ENCODE results near the gene SH3PXD2A.

The SH3PXD2A gene

DNA sequence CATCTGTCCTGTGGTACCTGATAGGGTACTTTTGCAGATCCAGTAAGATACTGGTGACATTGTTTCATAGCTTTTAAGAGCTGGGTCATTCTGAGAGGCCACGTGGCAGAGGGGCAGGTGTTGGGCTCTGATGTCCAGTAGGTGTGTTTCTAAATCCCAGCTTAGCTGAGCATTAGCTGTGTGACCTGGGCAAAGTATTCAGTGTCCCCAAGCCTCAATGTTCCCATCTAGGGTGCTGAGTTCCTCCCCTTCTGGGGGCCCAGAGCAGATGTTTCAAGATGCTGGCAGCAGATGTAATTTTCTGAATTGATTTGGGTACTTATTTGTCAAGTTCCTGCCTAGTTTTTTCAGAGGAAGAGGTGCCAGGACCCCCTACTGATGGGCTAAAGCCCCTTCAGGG is 309.0 kb downstream of the SH3PXD2A start:
- H3K36me3 ChIP-seq (ENCODE audit: control insufficient read depth in 2 of 2, insufficient read depth in 1 of 2, low read length in 2 of 2) = no peaks in the 10 kb centered on the region
- no peak overlapping the region for H3K27ac ChIP-seq (ENCODE audit: extremely low read depth, low read depth, low read length)
- CTCF ChIA-PET = interaction anchor here (5.3 kb wide), 1 partner anchor 18 kb away, joined by 21 read pairs; no protein-coding TSS in a partner anchor
- H3K4me1 ChIP-seq (ENCODE audit: control insufficient read depth, insufficient read depth, low read length) = peaks cover 6% of the 10 kb centered on the region
- POLR2A ChIA-PET = no interaction called here
- no peak overlapping the region for H3K4me3 ChIP-seq (ENCODE audit: low read depth, low read length)
- no peaks in the 10 kb centered on the region for H3K9me3 ChIP-seq (ENCODE audit: control insufficient read depth, insufficient read depth, low read depth, low read length)
- TF ChIP-seq ZNF221 (tag by site-specific recombination; IDR thresholded peaks at IDR 0.05; ENCODE audit: borderline replicate concordance) (no peak), ZNF843 (tag by site-specific recombination; IDR thresholded peaks at IDR 0.05) (no peak), ZNF785 (tag by site-specific recombination; IDR thresholded peaks at IDR 0.05) (no peak), ZNF37A (tag by site-specific recombination; IDR thresholded peaks at IDR 0.05) (no peak), ZBTB7A (tag by site-specific recombination; IDR thresholded peaks at IDR 0.05; ENCODE audit: low read depth) (no peak), ZNF561 (tag by site-specific recombination; IDR thresholded peaks at IDR 0.05; ENCODE audit: borderline replicate concordance) (no peak), ZNF585B (tag by site-specific recombination; IDR thresholded peaks at IDR 0.05) (no peak), ZNF544 (tag by site-specific recombination; IDR thresholded peaks at IDR 0.05) (no peak)
- TF ChIP-seq, protein P1, sequence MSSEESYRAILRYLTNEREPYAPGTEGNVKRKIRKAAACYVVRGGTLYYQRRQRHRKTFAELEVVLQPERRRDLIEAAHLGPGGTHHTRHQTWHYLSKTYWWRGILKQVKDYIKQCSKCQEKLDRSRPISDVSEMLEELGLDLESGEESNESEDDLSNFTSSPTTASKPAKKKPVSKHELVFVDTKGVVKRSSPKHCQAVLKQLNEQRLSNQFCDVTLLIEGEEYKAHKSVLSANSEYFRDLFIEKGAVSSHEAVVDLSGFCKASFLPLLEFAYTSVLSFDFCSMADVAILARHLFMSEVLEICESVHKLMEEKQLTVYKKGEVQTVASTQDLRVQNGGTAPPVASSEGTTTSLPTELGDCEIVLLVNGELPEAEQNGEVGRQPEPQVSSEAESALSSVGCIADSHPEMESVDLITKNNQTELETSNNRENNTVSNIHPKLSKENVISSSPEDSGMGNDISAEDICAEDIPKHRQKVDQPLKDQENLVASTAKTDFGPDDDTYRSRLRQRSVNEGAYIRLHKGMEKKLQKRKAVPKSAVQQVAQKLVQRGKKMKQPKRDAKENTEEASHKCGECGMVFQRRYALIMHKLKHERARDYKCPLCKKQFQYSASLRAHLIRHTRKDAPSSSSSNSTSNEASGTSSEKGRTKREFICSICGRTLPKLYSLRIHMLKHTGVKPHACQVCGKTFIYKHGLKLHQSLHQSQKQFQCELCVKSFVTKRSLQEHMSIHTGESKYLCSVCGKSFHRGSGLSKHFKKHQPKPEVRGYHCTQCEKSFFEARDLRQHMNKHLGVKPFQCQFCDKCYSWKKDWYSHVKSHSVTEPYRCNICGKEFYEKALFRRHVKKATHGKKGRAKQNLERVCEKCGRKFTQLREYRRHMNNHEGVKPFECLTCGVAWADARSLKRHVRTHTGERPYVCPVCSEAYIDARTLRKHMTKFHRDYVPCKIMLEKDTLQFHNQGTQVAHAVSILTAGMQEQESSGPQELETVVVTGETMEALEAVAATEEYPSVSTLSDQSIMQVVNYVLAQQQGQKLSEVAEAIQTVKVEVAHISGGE (tag by site-specific recombination; conservative IDR thresholded peaks at IDR 0.05; ENCODE audit: low read depth) = no peak

DNA sequence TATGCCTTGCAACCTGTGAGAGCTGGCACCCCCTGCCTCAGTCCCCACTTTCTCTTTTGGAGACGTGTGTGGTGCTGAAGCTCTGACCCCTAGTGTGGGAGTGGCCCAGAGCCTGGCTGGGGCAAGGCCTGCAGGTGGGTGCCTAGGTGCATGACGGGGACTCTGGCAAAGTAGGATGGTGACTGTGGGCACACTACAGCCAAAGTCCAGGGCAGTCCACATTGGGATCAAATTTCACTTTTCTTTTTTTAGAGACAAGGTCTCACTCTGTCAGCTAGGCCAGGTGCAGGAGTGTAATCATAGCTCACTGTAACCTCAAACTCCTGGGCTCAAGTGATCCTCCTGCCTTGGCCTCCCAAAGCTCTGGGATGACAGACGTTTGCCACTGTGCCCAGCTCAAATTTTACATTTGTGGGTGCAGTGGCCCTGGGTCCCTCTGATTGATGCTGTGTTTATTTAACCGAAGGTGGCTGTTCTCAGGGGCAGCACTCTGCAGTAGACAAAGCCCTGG is 309.6 kb downstream of the SH3PXD2A start:
- ChIA-PET CTCF (interaction anchor here (0.6 to 5.3 kb wide), 3 partner anchors 19 to 173 kb away, joined by 3 to 21 read pairs (median 3); no protein-coding TSS in a partner anchor), POLR2A (no interaction called here)
- no peaks in the 10 kb centered on the region for H3K36me3 ChIP-seq (ENCODE audit: control insufficient read depth in 2 of 2, insufficient read depth in 1 of 2, low read length in 2 of 2)
- H3K4me1 ChIP-seq (ENCODE audit: control insufficient read depth, insufficient read depth, low read length) = peaks cover 6% of the 10 kb centered on the region
- H3K27ac ChIP-seq (ENCODE audit: extremely low read depth, low read depth, low read length) = no peak overlapping the region
- H3K4me3 ChIP-seq (ENCODE audit: low read depth, low read length) = no peak overlapping the region
- no peaks in the 10 kb centered on the region for H3K9me3 ChIP-seq (ENCODE audit: control insufficient read depth, insufficient read depth, low read depth, low read length)
- TF ChIP-seq ZNF558 (tag by site-specific recombination; IDR thresholded peaks at IDR 0.05) = 0 out of 2 replicates have a peak, but pooled peaks have one; percentile 33
- TF ChIP-seq, protein P2, sequence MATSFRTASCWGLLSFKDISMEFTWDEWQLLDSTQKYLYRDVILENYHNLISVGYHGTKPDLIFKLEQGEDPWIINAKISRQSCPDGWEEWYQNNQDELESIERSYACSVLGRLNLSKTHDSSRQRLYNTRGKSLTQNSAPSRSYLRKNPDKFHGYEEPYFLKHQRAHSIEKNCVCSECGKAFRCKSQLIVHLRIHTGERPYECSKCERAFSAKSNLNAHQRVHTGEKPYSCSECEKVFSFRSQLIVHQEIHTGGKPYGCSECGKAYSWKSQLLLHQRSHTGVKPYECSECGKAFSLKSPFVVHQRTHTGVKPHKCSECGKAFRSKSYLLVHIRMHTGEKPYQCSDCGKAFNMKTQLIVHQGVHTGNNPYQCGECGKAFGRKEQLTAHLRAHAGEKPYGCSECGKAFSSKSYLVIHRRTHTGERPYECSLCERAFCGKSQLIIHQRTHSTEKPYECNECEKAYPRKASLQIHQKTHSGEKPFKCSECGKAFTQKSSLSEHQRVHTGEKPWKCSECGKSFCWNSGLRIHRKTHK (tag by site-specific recombination; IDR thresholded peaks at IDR 0.05) = no peak
- TF ChIP-seq, protein P3, sequence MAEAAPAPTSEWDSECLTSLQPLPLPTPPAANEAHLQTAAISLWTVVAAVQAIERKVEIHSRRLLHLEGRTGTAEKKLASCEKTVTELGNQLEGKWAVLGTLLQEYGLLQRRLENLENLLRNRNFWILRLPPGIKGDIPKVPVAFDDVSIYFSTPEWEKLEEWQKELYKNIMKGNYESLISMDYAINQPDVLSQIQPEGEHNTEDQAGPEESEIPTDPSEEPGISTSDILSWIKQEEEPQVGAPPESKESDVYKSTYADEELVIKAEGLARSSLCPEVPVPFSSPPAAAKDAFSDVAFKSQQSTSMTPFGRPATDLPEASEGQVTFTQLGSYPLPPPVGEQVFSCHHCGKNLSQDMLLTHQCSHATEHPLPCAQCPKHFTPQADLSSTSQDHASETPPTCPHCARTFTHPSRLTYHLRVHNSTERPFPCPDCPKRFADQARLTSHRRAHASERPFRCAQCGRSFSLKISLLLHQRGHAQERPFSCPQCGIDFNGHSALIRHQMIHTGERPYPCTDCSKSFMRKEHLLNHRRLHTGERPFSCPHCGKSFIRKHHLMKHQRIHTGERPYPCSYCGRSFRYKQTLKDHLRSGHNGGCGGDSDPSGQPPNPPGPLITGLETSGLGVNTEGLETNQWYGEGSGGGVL (tag by site-specific recombination; IDR thresholded peaks at IDR 0.05) = no peak
- no peak for TF ChIP-seq ZNF600 (tag by site-specific recombination; IDR thresholded peaks at IDR 0.05)
- TF ChIP-seq ZNF776 (tag by site-specific recombination; IDR thresholded peaks at IDR 0.05; ENCODE audit: borderline replicate concordance) = no peak
- no peak for TF ChIP-seq TRIM28 (IDR thresholded peaks at IDR 0.05; ENCODE audit: borderline replicate concordance, low read length)
- TF ChIP-seq ZNF571 (tag by site-specific recombination; IDR thresholded peaks at IDR 0.05) = no peak
